GM11168 (cell line): Measurements from ENCODE around the gene ACSL6.
"Not testable (repeated sequence)": the region's sequence is repeated elsewhere in the genome, so short reads cannot be mapped to it uniquely, and the experiment has no call there.

Experiments used
- in situ Hi-C: fragments of 300-500 bp; cut with MboI; formaldehyde crosslinking; loops from one replicate; pipeline ENCODE4 v1.12.0; 2022; ENCODE audit warnings: low sequenced_read_pairs; ENCODE audit not compliant: unreplicated experiment

ACSL6 gene

GRCh38 chr5:131952301-131952857 is 59.1 kb downstream of the ACSL6 start:
- in situ Hi-C loops: no loop called here

DNA sequence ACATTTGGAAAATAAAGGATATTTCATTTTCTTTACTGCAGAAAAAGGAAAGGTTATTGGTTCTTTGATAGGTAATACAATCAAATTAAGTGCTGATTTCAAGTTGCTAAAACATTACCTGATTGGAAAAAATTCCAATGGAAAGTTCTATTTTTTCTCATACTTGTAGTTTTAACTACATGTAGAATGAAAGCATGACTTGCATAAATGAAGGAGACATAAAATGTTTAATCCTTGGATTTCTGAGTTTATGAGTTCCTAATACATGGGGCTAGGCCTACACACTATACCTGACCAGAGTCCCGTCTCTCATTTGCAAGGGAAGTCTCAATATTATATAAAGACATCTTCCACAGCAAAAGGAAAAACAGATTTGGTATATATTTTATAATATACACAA is 60.8 kb downstream of the ACSL6 start:
- in situ Hi-C loops: no loop called here

- in situ Hi-C loops: no loop called here
These were observed 64.0 kb downstream of the ACSL6 start for GRCh38 chr5:131947445-131947844.

DNA sequence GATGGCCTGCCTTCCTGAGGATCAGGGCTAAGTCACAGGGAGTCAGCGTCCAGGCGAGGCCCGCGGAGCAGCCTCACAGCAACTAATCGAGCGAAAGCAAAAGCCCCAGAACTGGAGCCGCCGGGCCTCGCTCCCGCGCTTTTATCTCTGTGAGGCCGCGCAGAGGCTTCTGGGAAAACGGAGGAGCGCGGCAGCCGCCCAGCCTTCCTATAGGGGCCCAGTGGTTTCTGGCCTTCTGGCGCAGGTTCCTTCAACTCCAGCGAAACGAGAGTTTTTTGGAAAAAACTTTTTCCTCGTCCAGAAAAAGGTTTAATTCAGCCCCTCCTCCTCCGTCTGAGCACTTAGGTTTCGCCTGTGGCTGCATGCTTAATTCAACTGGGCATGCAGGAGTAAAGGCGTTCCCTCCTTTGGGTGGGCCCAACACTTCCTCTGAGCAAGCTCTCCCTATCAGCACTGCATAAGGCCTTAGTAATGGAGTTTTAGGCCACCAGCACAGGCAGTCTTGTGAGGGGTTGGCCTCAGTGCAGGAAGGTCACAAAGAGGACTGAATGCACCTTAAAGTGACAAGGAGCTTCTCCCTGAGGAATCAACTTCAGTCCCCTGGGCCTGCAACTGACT is 65.8 kb downstream of the ACSL6 start, which contains the start of gene MEIKIN:
TSS of gene MEIKIN (minus strand) at position 113 of the 618 bp plus-strand sequence. CDS start 158 bp downstream, outside the sequence.
- in situ Hi-C loops: no loop called here

- in situ Hi-C loops: no loop called here
These were observed 66.5 kb downstream of the ACSL6 start for GRCh38 chr5:131944702-131945550.

- in situ Hi-C loops: no loop called here
These were observed 67.5 kb downstream of the ACSL6 start for GRCh38 chr5:131943916-131944315.

DNA sequence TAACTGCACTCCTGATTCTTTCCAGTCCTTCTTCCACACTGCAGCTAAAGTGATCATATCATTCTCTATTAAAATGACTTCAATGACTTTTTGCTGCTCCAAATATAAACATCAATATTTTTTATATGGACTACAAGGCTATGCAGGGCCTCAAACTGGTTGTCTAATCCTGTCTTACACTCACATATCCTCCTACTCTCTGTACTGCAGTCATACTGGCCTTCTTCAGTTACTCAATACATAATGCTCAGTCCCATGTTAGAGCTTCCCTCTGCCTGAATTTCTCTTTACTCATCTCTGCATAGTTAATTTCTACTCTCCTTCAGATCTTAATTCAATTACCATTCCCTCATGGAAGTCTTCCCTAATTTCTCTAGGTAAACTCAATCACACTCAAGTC is 69.4 kb downstream of the ACSL6 start:
- in situ Hi-C loops: no loop called here

GRCh38 chr5:131939690-131940345 is 71.6 kb downstream of the ACSL6 start:
- in situ Hi-C loops: no loop called here

- in situ Hi-C loops: no loop called here
These were observed 79.2 kb downstream of the ACSL6 start for GRCh38 chr5:131932235-131932634.

DNA sequence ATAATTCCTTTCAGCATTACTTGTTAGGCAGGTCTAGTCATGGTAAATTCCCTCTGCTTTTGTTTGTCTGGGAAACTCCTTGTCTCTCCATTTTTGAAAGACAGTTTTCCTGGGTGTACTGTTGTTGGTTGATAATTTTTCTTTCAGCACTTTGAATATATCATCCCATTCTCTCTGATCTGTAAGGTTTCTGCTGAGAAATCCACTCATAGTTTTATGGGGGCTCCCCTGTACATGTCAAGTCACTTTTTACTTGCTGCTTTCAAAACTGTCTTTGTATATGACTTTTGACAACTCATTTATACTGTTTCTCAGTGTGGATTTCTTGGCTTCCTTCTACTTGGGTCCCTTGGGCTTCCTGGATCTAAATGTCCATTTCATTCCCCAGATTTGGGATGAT is 82.5 kb downstream of the ACSL6 start:
- in situ Hi-C loops: no loop called here

DNA sequence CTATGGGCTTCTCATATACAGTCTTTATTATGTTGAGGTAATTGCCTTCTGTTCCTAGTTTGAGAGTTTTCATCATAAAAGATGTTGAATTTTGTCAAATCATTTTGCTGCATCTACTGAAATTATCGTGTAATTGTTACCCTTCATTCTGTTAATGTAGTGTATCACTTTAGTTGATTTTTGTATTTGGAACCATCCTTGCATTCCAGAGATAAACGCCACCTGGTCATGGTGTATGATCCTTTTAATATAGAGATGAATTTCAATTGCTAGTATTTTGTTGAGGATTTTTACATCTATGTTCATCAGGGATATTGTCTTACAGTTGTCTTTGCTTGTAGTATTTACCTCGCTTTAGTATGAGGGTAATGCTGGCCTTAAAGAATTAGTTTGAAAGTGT is 85.3 kb downstream of the ACSL6 start:
- in situ Hi-C loops: no loop called here

DNA sequence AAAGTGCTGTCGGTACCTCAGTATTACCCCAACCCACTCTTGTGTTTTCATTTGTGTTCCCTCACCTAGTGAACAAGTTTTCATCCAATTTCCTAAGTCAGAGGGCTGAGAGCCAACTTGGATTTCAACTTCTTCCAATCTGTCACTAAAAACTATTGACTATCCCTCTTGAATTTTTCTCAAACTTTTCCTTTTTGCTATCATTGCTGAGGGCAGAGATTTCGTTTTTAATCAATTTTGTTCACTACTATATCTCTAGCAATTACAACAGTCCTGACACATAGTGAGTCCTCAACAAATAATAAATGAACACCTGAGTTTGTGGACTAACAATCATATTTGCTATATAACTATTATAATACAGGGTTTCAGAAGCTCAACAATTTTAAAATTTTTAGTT is 95.0 kb downstream of the ACSL6 start:
- in situ Hi-C loops: no loop called here

GRCh38 chr5:131914472-131914871 is 97.0 kb downstream of the ACSL6 start:
- in situ Hi-C loops: no loop called here

GRCh38 chr5:131913603-131914002 is 97.9 kb downstream of the ACSL6 start:
- in situ Hi-C loops: no loop called here

DNA sequence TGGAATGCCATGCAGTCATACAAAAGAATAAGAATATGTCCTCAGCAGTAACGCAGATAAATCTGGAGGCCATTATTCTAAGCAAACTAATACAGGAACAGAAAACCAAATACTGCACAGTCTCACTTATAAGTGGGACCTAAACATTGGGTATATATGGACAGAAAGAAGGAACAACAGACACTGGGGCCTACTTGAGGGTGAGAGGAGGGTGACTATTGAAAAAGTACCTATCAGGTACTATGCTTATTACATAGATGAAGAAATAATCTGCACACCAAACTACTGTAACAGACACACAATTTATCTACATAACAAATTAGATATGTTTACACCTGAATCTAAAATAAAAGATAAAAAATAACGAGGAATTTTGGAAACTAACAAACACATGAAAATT is 104.8 kb downstream of the ACSL6 start:
- in situ Hi-C loops: no loop called here

DNA sequence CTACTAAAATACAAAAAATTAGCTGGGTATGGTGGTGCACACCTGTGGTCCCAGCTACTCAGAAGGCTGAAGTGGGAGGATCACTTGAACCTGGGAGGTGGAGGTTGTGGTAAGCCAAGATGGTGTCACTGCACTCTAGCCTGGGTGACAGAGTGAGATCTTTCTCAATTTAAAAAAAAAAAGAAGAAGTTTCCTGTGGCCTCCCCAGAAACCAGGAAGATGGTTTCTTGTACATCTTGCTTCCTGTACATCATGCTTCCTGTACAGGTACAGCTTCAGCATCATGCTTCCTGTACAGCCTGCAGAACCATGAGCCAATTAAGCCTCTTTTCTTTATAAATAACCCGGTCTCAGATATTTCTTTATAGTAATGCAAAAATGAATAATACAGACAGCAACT is 109.2 kb downstream of the ACSL6 start:
- in situ Hi-C loops: not testable (repeated sequence)
